Neutrophil (primary cell): ENCODE results near the gene TCEAL9.
"Not testable (repeated sequence)": the region's sequence is repeated elsewhere in the genome, so short reads cannot be mapped to it uniquely, and the experiment has no call there.

ENCODE experiments used
- H3K27ac ChIP-seq: fragments of 200-600 bp; sonication (generic); 2 replicates; pipeline ENCODE4 v1.5.1; 2016; ENCODE audit warnings: mild to moderate bottlenecking, moderate library complexity
- H3K27me3 ChIP-seq: fragments of 200-600 bp; sonication (generic); 2 replicates; pipeline ENCODE4 v1.6.0; 2016; ENCODE audit warnings: mild to moderate bottlenecking
- H3K36me3 ChIP-seq: fragments of 200-600 bp; sonication (generic); 2 replicates; pipeline ENCODE4 v1.5.1; 2017
- H3K4me1 ChIP-seq, 2 experiments: fragments of 200-600 bp in 1 of 2; sonication (generic) in 1 of 2; 1 replicate in 1 of 2; 2 replicates in 1 of 2; pipeline versions ENCODE4 v1.5.1 to v1.6.1; 2013 to 2016; ENCODE audit warnings: low read depth in 1 of 2, low read length in 1 of 2, mild to moderate bottlenecking in 1 of 2, moderate library complexity in 1 of 2; ENCODE audit not compliant: control insufficient read depth in 1 of 2, insufficient read depth in 1 of 2
- H3K4me3 ChIP-seq, 2 experiments: fragments of 200-600 bp in 1 of 2; sonication (generic) in 1 of 2; 1 replicate in 1 of 2; 2 replicates in 1 of 2; pipeline ENCODE4 v1.5.1; 2013 to 2016; ENCODE audit warnings: low read depth in 1 of 2, low read length in 1 of 2, mild to moderate bottlenecking in 1 of 2, moderate library complexity in 1 of 2
- H3K9me3 ChIP-seq: fragments of 200-600 bp; sonication (generic); 2 replicates; pipeline ENCODE4 v1.5.1; 2016
- TF ChIP-seq, protein P1 (sequence below): fragments of 200-600 bp; sonication (generic); IDR thresholded peaks from 2 replicates; pipeline ENCODE4 v1.5.1; 2016; ENCODE audit warnings: antibody characterized with exemption

The TCEAL9 gene

DNA sequence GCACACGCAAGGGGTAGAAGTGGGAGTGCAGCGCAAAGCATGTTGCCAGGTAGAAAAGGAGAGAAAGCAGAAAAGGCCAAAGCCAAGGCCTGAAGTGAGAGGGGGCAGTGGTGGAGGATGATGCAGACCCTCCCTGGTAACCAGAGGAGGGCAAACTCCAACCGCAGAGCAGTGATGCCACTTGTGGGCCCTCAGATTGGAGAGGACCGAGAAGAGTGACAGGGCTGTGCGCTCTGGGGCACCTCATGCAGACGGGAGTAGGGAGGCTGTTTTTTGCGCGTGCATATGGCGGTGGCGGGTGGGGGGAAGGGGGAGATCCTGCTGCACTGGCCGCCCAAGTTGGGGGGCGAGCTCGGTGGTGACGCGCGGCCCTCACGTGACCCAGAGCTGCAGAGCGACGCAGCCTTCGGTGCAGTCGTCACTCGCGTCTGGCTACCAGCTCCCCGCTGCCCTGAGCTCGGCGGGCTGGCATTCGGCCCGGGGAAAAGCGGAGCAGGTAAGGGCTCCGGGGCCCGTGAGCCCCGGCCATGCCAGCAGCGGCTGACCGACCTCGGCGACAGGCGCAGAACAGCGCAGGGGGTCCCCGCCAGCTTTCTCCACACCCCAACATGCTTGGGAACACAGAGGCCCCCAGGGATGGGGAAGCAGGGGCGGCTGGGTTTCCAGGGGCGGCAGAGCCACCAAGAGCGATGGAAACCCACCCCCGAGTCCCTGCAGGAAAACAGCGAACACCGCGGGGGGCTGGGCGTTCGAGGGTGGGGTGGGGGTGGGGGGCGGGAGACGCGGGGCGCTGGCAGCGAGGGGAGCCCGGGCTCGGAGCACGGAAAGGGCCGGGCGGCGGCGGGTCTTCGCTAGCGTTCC lies 20.0 kb downstream of the TCEAL9 start, which contains the start of gene BEX3:
TSS of gene BEX3 (plus strand) at position 421 of the 861 bp plus-strand sequence. CDS start 984 bp downstream, outside the sequence.
- Histone ChIP-seq H3K27me3 (peaks cover 20% of the 10 kb centered on the region), H3K9me3 (no peaks in the 10 kb centered on the region), H3K27ac (no peak within 1 kb of the TSS), H3K4me3 (peak within 1 kb of the TSS in 1 of 2 experiments; percentile 30), H3K4me1 (peaks cover 3 to 5% of the 10 kb centered on the region in 2 experiments), H3K36me3 (no peaks in the 10 kb centered on the region)
- TF ChIP-seq, protein P1, sequence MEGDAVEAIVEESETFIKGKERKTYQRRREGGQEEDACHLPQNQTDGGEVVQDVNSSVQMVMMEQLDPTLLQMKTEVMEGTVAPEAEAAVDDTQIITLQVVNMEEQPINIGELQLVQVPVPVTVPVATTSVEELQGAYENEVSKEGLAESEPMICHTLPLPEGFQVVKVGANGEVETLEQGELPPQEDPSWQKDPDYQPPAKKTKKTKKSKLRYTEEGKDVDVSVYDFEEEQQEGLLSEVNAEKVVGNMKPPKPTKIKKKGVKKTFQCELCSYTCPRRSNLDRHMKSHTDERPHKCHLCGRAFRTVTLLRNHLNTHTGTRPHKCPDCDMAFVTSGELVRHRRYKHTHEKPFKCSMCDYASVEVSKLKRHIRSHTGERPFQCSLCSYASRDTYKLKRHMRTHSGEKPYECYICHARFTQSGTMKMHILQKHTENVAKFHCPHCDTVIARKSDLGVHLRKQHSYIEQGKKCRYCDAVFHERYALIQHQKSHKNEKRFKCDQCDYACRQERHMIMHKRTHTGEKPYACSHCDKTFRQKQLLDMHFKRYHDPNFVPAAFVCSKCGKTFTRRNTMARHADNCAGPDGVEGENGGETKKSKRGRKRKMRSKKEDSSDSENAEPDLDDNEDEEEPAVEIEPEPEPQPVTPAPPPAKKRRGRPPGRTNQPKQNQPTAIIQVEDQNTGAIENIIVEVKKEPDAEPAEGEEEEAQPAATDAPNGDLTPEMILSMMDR: no peak

DNA sequence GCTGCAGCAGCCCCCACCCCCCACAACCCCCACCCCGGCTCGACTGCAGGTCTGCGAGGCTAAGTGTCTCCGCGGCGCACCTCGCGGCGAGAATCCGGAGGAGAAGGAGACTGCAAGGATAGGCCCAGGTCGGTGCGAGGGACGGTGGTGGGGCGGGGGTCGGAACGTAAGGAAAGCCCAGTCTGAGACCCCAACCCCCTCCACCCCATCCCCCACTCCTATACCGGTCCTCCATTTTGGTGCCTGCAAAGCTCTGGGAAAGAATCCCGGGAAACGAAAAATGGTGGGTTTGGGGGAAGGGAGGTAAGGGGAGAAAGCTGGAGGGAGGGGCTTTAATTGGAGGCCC lies 20.6 kb downstream of the TCEAL9 start:
- no peak overlapping the region for H3K27ac ChIP-seq
- H3K27me3 ChIP-seq: peaks cover 20% of the 10 kb centered on the region
- no peak overlapping the region for H3K4me3 ChIP-seq

DNA sequence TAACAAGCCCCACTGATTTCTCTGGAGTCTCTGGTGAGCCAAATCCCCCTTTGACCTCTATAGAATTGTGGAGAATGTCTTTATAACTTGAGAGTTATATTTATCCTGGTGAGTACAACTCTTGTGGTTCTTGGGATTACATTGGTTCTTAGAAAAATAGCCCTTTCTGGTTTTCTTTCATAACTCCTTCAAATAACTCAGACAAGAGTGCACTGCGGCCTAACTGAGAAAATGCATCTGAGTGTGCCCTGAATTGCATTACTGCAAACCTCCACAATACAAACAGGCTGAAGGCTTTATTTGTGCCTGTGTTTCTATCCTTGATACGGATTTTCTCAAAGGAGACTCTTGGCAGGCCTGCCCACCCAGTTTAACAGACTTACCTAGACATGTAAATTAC lies 22.7 kb downstream of the TCEAL9 start:
- no peaks in the 10 kb centered on the region for H3K36me3 ChIP-seq
- H3K27me3 ChIP-seq: peaks cover 20% of the 10 kb centered on the region
- H3K27ac ChIP-seq: no peak overlapping the region
- H3K9me3 ChIP-seq: no peaks in the 10 kb centered on the region
- no peak overlapping the region for H3K4me3 ChIP-seq
- TF ChIP-seq, protein P1: no peak
- peaks cover 3 to 5% of the 10 kb centered on the region in 2 experiments for H3K4me1 ChIP-seq

More for the DNA sequence above, 20.6 kb downstream of the TCEAL9 start:
- Histone ChIP-seq H3K36me3 (no peaks in the 10 kb centered on the region), H3K4me1 (peaks cover 3 to 5% of the 10 kb centered on the region in 2 experiments), H3K9me3 (no peaks in the 10 kb centered on the region)
- TF ChIP-seq, protein P1: no peak

DNA sequence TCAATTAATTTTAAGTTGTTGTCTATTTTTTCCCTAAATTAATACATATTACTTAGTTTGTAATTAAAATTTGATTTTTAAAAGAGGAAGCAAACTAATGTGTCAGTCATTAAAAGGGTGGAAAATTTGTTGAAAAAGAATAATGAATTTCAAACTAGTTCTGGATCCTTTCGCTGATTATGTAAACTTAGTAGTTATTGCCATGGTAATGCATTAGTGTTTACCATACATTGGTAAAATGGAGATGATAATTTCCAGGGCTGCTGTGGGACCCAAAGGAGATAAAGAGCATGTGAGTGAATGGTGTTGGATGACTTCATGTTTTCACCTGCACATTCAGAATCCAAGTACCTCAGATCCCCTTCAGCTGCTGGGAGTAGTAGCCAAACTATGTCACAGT lies 26.6 kb downstream of the TCEAL9 start:
- no peaks in the 10 kb centered on the region for H3K9me3 ChIP-seq
- H3K4me1 ChIP-seq: no peaks in the 10 kb centered on the region
- TF ChIP-seq, protein P1: no peak
- H3K4me3 ChIP-seq: no peak overlapping the region
- no peaks in the 10 kb centered on the region for H3K27me3 ChIP-seq
- H3K27ac ChIP-seq: no peak overlapping the region
- no peaks in the 10 kb centered on the region for H3K36me3 ChIP-seq

DNA sequence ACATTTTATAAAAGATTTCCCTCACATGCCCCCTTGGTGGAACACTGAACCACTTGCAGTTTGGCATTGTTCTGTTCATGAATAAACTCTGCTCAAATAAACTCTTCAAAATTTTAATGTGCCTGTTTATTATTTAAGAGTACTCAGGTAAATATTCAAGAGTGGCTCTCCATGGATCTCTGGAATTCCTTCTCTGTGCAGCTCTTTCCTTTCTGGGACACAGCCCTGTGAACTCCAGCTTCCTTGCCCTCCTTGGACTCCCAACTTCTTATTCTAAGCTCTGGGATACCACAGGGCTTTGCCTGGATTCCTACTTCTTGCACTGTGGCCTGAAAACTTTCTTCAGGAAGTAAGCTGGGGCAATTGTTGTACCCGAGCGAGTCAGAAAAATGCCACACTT lies 28.4 kb downstream of the TCEAL9 start:
- Histone ChIP-seq H3K4me3 (no peak overlapping the region), H3K36me3 (no peaks in the 10 kb centered on the region), H3K9me3 (no peaks in the 10 kb centered on the region), H3K27ac (no peak overlapping the region), H3K4me1 (no peaks in the 10 kb centered on the region), H3K27me3 (no peaks in the 10 kb centered on the region)
- TF ChIP-seq, protein P1: no peak

DNA sequence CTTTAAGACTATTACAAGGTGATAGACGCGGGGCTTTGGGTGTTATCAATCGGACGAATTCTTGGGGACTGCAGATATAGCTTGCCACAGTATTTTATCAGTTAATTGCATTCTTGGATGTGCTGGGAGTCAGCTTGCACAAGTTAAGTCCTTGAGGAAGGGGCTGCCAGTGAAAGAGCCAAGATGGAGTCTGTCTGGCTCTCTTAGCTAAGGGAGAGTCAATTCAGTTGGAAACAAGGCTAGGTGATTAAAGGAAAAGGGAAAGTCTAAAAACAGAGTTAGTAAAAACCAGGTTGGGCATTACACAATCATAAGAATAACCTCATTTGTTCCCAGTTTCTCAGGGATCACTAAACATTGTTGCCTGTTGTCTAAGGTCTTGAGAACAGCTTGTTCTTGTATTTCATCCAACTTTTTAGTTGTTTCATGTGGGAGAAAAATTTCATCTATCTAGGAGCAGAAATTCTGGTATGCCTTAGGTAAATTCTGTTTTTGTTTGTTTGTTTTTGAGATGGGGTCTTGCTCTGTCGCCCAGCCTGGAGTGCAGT lies 29.1 kb downstream of the TCEAL9 start:
- H3K4me3 ChIP-seq, H3K27me3 ChIP-seq, H3K27ac ChIP-seq: not testable (repeated sequence)

More for the DNA sequence above, 29.1 kb downstream of the TCEAL9 start:
- H3K36me3 ChIP-seq, H3K4me1 ChIP-seq, H3K9me3 ChIP-seq: not testable (repeated sequence)
